ENCODE data around the gene CHKB.

DNA sequence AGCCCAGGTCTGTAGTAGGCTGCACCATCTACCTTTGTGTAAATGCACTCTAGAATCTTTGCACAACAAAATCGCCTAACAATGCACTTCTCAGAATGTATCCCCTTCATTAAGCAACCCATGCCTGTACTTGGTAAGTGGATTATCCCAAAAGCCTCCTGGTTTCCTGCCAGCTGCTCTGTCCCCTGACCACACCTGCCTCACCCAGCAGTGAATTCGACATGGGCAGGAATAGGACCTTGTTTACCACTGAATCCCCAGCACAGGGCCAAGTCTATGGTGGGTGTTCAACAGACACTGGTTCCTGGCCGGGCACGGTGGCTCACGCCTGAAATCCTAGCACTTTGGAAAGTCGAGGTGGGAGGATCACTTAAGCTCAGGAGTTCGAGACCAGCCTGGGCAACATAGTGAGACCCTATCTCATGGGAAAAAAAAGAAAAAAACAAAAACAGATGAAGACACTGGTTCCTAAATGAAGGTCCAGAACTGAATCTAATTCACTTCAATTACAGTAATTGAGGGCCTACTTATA, 14.9 kb downstream of the CHKB start:
- TF ChIP-seq CEBPB (IDR thresholded peaks at IDR 0.05; ENCODE audit: low read depth, low read length): no peak
- TF ChIP-seq, protein P1, sequence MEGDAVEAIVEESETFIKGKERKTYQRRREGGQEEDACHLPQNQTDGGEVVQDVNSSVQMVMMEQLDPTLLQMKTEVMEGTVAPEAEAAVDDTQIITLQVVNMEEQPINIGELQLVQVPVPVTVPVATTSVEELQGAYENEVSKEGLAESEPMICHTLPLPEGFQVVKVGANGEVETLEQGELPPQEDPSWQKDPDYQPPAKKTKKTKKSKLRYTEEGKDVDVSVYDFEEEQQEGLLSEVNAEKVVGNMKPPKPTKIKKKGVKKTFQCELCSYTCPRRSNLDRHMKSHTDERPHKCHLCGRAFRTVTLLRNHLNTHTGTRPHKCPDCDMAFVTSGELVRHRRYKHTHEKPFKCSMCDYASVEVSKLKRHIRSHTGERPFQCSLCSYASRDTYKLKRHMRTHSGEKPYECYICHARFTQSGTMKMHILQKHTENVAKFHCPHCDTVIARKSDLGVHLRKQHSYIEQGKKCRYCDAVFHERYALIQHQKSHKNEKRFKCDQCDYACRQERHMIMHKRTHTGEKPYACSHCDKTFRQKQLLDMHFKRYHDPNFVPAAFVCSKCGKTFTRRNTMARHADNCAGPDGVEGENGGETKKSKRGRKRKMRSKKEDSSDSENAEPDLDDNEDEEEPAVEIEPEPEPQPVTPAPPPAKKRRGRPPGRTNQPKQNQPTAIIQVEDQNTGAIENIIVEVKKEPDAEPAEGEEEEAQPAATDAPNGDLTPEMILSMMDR (conservative IDR thresholded peaks at IDR 0.05; ENCODE audit: low read depth, low read length): no peak
- TF ChIP-seq MXI1 (IDR thresholded peaks at IDR 0.05; ENCODE audit: borderline replicate concordance, low read depth, low read length): no peak
- no peak for TF ChIP-seq RAD21 (IDR thresholded peaks at IDR 0.05; ENCODE audit: low read length)
- TF ChIP-seq, protein P2, sequence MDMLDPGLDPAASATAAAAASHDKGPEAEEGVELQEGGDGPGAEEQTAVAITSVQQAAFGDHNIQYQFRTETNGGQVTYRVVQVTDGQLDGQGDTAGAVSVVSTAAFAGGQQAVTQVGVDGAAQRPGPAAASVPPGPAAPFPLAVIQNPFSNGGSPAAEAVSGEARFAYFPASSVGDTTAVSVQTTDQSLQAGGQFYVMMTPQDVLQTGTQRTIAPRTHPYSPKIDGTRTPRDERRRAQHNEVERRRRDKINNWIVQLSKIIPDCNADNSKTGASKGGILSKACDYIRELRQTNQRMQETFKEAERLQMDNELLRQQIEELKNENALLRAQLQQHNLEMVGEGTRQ (IDR thresholded peaks at IDR 0.05; ENCODE audit: low read depth, low read length): no peak
- no peak for TF ChIP-seq SMC3 (IDR thresholded peaks at IDR 0.05; ENCODE audit: low read depth, low read length)
- no peak for TF ChIP-seq POLR2A (IDR thresholded peaks at IDR 0.05; ENCODE audit: low read depth, low read length)
- TF ChIP-seq RFX5 (IDR thresholded peaks at IDR 0.05; ENCODE audit: low read depth, low read length): no peak
- TF ChIP-seq CHD1 (IDR thresholded peaks at IDR 0.05; ENCODE audit: low read depth, low read length): no peak
- TF ChIP-seq MAFK (IDR thresholded peaks at IDR 0.05; ENCODE audit: low read depth, low read length): no peak
- no peak for TF ChIP-seq NFE2L2 (IDR thresholded peaks at IDR 0.05; ENCODE audit: low read depth, low read length)
- no peak for TF ChIP-seq FOS (IDR thresholded peaks at IDR 0.05; ENCODE audit: low read depth, low read length)
- TF ChIP-seq MAZ (IDR thresholded peaks at IDR 0.05; ENCODE audit: borderline replicate concordance, low read depth, low read length): no peak
- TF ChIP-seq, protein P3, sequence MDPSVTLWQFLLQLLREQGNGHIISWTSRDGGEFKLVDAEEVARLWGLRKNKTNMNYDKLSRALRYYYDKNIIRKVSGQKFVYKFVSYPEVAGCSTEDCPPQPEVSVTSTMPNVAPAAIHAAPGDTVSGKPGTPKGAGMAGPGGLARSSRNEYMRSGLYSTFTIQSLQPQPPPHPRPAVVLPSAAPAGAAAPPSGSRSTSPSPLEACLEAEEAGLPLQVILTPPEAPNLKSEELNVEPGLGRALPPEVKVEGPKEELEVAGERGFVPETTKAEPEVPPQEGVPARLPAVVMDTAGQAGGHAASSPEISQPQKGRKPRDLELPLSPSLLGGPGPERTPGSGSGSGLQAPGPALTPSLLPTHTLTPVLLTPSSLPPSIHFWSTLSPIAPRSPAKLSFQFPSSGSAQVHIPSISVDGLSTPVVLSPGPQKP (IDR thresholded peaks at IDR 0.05; ENCODE audit: borderline replicate concordance, low read depth, low read length): no peak
